Right atrium auricular region (tissue), 2 donors: ENCODE results near the gene TAGAP. TPM values are rescaled to one million over a fixed set of nuclear protein-coding genes. Genes with fewer than 3 reads are reported as not detected.

Source experiments
- DNase-seq: peaks from one replicate; pipeline ENCODE4 v3.0.0-alpha.2; 2019; ENCODE audit warnings: low spot score
- H3K27ac ChIP-seq, 2 donors: fragments of 200-600 bp; sonication (generic); 1 replicate in 1 of 2; 2 replicates in 1 of 2; pipeline ENCODE4 v1.5.1; 2016 to 2019
- H3K27me3 ChIP-seq, 2 donors: fragments of 200-600 bp; sonication (generic); one replicate each; pipeline versions ENCODE4 v1.5.1 to v1.6.0; 2017 to 2019
- H3K36me3 ChIP-seq: fragments of 200-600 bp; sonication (generic); one replicate; pipeline ENCODE4 v1.5.1; 2016
- H3K4me1 ChIP-seq, 2 donors: fragments of 200-600 bp; sonication (generic); one replicate each; pipeline versions ENCODE4 v1.5.1 to v1.6.0; 2017 to 2019
- H3K4me3 ChIP-seq, 2 donors: fragments of 200-600 bp; sonication (generic); 1 replicate in 1 of 2; 2 replicates in 1 of 2; pipeline ENCODE4 v1.5.1; 2017 to 2019; ENCODE audit warnings: mild to moderate bottlenecking in 1 of 2, moderate library complexity in 1 of 2
- H3K9me3 ChIP-seq, 2 donors: fragments of 200-600 bp; sonication (generic); one replicate each; pipeline ENCODE4 v1.5.1; 2019
- CTCF ChIP-seq, 2 donors: fragments of 200-600 bp; sonication (generic); IDR thresholded peaks; one replicate each; pipeline ENCODE4 v1.5.1; 2019; ENCODE audit warnings: antibody characterized with exemption in 2 of 2
- total RNA-seq, 2 donors: library from RNA; depleted of rRNA; stranded (reverse); fragments of >200 nt; gene quantifications; one replicate each; pipeline ENCODE4 v1.1.0, GENCODE V29; 2016

The TAGAP gene
- total RNA-seq, 2 donors from 2014 or later: 2.0 to 3.2 TPM

DNA sequence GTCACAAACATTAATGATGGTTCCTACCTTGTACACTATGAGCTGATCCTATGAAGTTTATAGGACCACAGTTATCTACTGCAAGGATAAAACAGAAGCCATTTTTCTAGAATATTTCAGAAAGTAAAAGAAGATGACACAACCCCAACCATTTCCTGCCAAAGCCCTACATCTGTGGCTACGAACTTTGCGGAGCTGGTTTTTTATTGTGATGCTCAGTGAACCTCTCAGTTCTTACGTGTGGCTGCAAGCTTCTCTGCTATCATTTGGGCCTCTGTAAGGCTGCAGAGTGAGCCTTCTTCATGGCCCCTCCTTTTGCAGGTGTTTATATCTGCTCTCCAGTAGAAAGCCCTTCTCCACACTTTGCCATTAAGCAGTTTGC lies 17.8 kb upstream of the TAGAP start:
- H3K36me3 ChIP-seq: no peaks in the 10 kb centered on the region
- H3K27me3 ChIP-seq: no peaks in the 10 kb centered on the region
- TF ChIP-seq CTCF (IDR thresholded peaks at IDR 0.05): no peak
- no peak overlapping the region for H3K27ac ChIP-seq
- no peak overlapping the region for H3K4me3 ChIP-seq
- DNase-seq: no peak
- no peaks in the 10 kb centered on the region for H3K9me3 ChIP-seq
- no peaks in the 10 kb centered on the region for H3K4me1 ChIP-seq

- Histone ChIP-seq H3K27ac (no peak overlapping the region), H3K4me3 (no peak overlapping the region)
These were observed 17.2 kb upstream of the TAGAP start for GRCh38 chr6:159061805-159062563.

GRCh38 chr6:159061146-159061545 lies 16.4 kb upstream of the TAGAP start:
- no peak for DNase-seq
- Histone ChIP-seq H3K27me3 (no peaks in the 10 kb centered on the region), H3K9me3 (no peaks in the 10 kb centered on the region), H3K4me3 (no peak overlapping the region), H3K27ac (no peak overlapping the region), H3K36me3 (no peaks in the 10 kb centered on the region), H3K4me1 (no peaks in the 10 kb centered on the region)
- TF ChIP-seq CTCF (IDR thresholded peaks at IDR 0.05): no peak

More at GRCh38 chr6:159061805-159062563, 17.2 kb upstream of the TAGAP start:
- H3K9me3 ChIP-seq: no peaks in the 10 kb centered on the region
- no peak for TF ChIP-seq CTCF (IDR thresholded peaks at IDR 0.05)
- H3K36me3 ChIP-seq: no peaks in the 10 kb centered on the region
- no peaks in the 10 kb centered on the region for H3K27me3 ChIP-seq
- no peaks in the 10 kb centered on the region for H3K4me1 ChIP-seq
- no peak for DNase-seq

DNA sequence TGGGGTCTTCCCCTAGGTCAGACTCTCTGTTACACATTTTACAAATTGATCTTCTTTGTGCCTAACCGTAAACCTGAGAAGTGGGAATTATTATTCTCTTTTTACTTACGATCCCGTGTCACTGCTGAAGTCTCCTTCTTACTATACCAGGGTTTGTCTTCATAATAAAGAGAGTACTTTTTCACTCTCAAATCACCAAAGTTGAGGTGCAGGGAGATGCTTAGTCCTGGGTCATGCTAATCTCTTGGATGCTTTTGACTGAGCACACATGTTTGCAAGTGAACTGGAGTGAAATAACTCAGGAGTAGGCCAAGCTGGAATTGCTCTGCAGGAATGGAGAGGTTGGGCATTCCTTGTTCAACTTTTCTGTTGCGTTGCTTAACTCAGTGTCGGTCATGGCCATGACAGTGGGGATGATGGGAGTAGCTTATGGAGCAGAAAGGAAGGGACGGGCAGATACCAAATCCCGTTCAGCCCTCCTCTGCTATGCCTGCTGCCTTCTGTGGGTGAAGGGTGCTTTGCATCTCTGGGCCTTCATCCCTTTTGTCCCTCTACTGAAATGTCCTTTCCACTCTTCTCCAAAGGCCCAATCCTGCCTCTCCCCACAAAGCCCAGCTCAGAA lies 15.2 kb upstream of the TAGAP start:
- no peak overlapping the region for H3K27ac ChIP-seq
- no peaks in the 10 kb centered on the region for H3K27me3 ChIP-seq
- no peaks in the 10 kb centered on the region for H3K4me1 ChIP-seq
- no peak overlapping the region for H3K4me3 ChIP-seq
- DNase-seq: no peak
- H3K9me3 ChIP-seq: no peaks in the 10 kb centered on the region
- TF ChIP-seq CTCF (IDR thresholded peaks at IDR 0.05): no peak
- no peaks in the 10 kb centered on the region for H3K36me3 ChIP-seq

DNA sequence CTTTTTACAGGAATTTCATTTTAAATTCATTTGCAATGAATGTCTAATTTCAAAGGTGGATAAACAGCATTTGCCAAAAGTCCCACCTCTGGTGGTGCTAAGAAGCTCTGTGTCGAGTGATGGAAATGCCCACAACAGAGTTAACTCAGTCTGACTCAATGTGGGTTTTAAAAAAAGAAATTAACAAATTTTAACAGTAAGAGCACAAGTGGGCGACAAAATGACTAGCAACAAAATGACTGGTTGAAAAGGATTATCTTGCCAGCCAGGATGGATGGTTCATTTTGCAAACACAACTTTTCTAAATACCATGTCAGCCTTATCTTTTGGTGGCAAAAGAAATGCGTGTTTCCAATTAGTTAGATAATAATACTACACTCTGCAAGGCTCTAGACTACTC lies 14.3 kb upstream of the TAGAP start:
- H3K4me1 ChIP-seq: no peaks in the 10 kb centered on the region
- no peaks in the 10 kb centered on the region for H3K9me3 ChIP-seq
- H3K27me3 ChIP-seq: no peaks in the 10 kb centered on the region
- no peak overlapping the region for H3K4me3 ChIP-seq
- DNase-seq: no peak
- no peak overlapping the region for H3K27ac ChIP-seq
- TF ChIP-seq CTCF (IDR thresholded peaks at IDR 0.05): no peak
- H3K36me3 ChIP-seq: no peaks in the 10 kb centered on the region
